ENCODE measurements around the gene MT3. TPM values are rescaled to one million over a fixed set of nuclear protein-coding genes. Genes with fewer than 3 reads are reported as not detected.
"Not testable (repeated sequence)": the region's sequence is repeated elsewhere in the genome, so short reads cannot be mapped to it uniquely, and the experiment has no call there.

MT3 gene
- total RNA-seq, 4 donors from 2014 or later: 4.2 TPM; not detected in 3

DNA sequence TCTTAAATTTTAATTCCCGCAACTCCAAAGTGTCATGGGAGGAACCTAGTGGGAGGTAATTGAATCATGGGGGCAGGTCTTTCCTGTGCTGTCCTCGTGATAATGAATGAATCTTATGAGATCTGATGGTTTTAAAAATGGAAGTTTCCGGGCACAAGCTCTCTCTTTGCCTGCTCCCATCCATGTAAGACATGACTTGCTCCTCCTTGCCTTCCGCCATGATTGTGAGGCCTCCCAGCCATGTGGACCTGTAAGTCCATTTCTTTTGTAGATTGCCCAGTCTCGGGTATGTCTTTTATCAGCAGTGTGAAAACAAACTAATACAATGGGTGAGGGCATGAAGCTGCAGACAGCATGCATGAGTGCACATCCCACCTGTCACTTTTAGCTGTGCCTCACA is 33.9 kb downstream of the MT3 start:
- in situ Hi-C loops (cut with MboI; ENCODE audit: low pct_ligation_motif_present in 1 of 4, low pct_unique_long_range_greater_than_20kb in 1 of 4, low sequenced_read_pairs in 3 of 4); H3K36me3 ChIP-seq; H3K4me3 ChIP-seq; H3K27ac ChIP-seq; DNase-seq; H3K9me3 ChIP-seq; intact Hi-C loops (cut with DNase I; ENCODE audit: low total_unique reads); H3K27me3 ChIP-seq: not testable (repeated sequence)
- peaks cover 0 to 22% (median 17%) of the 10 kb centered on the region in 4 donors for H3K4me1 ChIP-seq
- WGBS, 2 donors (ENCODE audit: low coverage in 1 of 2): 82% methylated on average over 5 of the region's 5 CpGs; no CpG with 5 or more reads in 1 of the 2 donors

DNA sequence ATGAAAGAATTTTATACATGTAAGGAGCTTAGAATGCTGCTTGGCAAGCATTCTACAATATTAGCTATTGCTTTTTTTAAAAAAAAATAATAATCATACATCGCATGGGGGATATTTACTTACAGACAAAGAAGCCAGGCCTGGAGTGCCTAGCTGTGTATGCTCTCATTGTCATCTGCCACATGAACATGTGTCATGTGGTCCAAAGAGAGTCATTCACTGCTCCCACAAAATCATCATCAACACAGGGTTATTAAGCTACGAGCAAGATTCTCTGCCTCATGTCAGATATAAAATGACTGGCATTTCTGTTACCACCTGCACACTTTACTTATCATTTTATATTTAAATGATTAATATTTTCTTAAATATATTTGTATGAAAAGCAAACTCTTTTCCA is 34.3 kb downstream of the MT3 start:
- no peak overlapping the region for H3K4me3 ChIP-seq
- peaks cover 4% of the 10 kb centered on the region for H3K27me3 ChIP-seq
- TF ChIP-seq EP300 (IDR thresholded peaks at IDR 0.05; ENCODE audit: low read depth): no peak
- TF ChIP-seq POLR2A (IDR thresholded peaks at IDR 0.05): no peak
- TF ChIP-seq POLR2AphosphoS5 (IDR thresholded peaks at IDR 0.05): no peak
- TF ChIP-seq, protein P1, sequence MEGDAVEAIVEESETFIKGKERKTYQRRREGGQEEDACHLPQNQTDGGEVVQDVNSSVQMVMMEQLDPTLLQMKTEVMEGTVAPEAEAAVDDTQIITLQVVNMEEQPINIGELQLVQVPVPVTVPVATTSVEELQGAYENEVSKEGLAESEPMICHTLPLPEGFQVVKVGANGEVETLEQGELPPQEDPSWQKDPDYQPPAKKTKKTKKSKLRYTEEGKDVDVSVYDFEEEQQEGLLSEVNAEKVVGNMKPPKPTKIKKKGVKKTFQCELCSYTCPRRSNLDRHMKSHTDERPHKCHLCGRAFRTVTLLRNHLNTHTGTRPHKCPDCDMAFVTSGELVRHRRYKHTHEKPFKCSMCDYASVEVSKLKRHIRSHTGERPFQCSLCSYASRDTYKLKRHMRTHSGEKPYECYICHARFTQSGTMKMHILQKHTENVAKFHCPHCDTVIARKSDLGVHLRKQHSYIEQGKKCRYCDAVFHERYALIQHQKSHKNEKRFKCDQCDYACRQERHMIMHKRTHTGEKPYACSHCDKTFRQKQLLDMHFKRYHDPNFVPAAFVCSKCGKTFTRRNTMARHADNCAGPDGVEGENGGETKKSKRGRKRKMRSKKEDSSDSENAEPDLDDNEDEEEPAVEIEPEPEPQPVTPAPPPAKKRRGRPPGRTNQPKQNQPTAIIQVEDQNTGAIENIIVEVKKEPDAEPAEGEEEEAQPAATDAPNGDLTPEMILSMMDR (IDR thresholded peaks at IDR 0.05): no peak
- WGBS, 2 donors (ENCODE audit: low coverage in 1 of 2): 97 to 100% methylated on average over 2 of the region's 2 CpGs
- DNase-seq: no peak
- no peak overlapping the region for H3K27ac ChIP-seq
- intact Hi-C loops (cut with DNase I; ENCODE audit: low total_unique reads): no loop called here
- in situ Hi-C loops (cut with MboI; ENCODE audit: low pct_ligation_motif_present in 1 of 4, low pct_unique_long_range_greater_than_20kb in 1 of 4, low sequenced_read_pairs in 3 of 4): no loop called here
- H3K9me3 ChIP-seq: no peaks in the 10 kb centered on the region
- H3K36me3 ChIP-seq: no peaks in the 10 kb centered on the region
- peaks cover 0 to 22% (median 17%) of the 10 kb centered on the region in 4 donors for H3K4me1 ChIP-seq

DNA sequence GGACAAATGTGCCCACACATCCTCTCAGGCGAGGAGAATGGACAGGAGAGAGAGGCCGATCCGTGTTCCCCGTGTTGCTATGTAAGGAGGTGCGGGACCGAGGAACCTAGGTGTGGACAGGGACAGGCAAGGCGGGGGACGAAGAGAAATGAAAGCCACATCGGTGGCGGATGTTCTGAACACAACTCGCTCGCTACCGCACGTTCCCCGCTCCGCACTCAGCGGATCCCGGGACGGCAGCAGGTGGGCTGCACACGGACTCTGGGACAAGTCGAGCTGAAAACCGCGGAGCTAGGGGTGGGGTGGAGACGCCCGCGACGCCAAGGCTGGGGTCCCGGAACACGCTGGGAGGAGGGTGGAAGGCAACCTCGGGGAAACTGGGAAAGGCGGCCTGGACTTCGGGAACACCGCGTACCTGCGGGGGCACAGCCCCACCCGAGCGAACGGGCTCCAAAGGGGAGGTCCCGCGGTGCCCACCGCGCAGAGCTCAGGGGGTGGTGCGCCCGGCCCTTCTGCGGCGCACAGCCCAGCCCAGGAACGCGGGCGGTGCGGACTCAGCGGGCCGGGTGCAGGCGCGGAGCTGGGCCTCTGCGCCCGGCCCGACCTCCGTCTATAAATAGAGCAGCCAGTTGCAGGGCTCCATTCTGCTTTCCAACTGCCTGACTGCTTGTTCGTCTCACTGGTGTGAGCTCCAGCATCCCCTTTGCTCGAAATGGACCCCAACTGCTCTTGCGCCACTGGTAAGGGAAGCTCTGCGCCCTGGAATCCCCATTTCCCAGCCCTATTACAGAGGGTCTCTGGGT is 36.0 kb downstream of the MT3 start, which contains the start of gene MT1E:
MT1E (plus strand) TSS at position 642 of the 803 bp plus-strand sequence; CDS start at position 713, 71 bp downstream.
- Histone ChIP-seq H3K9me3 (no peaks in the 10 kb centered on the region), H3K4me3 (peak within 1 kb of the TSS; percentile 38 to 61 (median 54)), H3K36me3 (no peaks in the 10 kb centered on the region), H3K4me1 (peaks cover 0 to 22% (median 17%) of the 10 kb centered on the region in 4 donors), H3K27ac (peak within 1 kb of the TSS; percentile 85 to 90 (median 90)), H3K27me3 (no peaks in the 10 kb centered on the region)
- peak; percentile 83 for DNase-seq
- in situ Hi-C loops (cut with MboI; ENCODE audit: low pct_ligation_motif_present in 1 of 4, low pct_unique_long_range_greater_than_20kb in 1 of 4, low sequenced_read_pairs in 3 of 4): no loop called here
- TF ChIP-seq, protein P1 (IDR thresholded peaks at IDR 0.05): no peak
- peak; percentile 91 for TF ChIP-seq EP300 (IDR thresholded peaks at IDR 0.05; ENCODE audit: low read depth)
- peak; percentile 97 for TF ChIP-seq POLR2A (IDR thresholded peaks at IDR 0.05)
- peak; percentile 84 to 99 (median 98) for TF ChIP-seq POLR2AphosphoS5 (IDR thresholded peaks at IDR 0.05)
- intact Hi-C loops (cut with DNase I; ENCODE audit: low total_unique reads): loop anchor here (5.0 kb wide), 1 partner anchor 57 kb away; the partner anchor contains the start of gene MT1X
- WGBS, 2 donors (ENCODE audit: low coverage in 1 of 2): 1 to 40% methylated on average over 1 to 43 of the region's 62 CpGs

DNA sequence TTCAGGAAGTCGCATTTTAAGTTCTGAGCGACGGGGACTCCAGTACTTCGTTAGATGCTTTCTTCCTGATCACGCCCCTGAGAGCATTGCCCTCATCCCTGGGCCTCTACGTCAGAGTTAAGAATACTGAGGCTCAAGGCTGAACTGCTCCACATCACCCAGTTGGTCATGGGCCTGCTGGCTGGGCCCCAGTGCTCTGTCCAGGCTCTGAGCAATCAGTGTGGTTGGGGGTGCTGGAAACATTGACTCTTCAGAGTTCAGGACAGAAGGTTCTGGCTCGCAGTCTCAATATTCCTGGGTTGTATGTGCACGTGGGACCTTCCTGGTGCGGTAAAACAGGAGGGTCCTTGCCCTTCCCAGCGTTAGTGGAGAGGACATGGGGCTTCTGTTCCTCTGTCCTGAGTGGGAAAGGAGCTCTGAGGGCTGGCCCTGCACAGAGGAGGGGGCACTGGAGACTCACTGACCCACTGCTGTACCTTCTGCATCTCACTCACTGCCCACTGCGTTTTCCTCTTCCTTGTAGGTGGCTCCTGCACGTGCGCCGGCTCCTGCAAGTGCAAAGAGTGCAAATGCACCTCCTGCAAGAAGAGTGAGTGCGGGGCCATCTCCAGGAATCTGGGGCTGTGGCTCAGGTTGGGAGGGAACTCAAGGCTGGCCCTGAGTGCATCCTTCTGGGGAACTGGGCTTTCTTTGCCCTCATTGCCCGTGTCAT is 36.8 kb downstream of the MT3 start:
- peak; percentile 56 for DNase-seq
- Histone ChIP-seq H3K9me3 (no peaks in the 10 kb centered on the region), H3K4me3 (peak overlapping the region; percentile 38 to 61 (median 54)), H3K27me3 (no peaks in the 10 kb centered on the region), H3K36me3 (no peaks in the 10 kb centered on the region), H3K4me1 (peaks cover 0 to 22% (median 17%) of the 10 kb centered on the region in 4 donors), H3K27ac (peak overlapping the region; percentile 85 to 90 (median 90))
- in situ Hi-C loops (cut with MboI; ENCODE audit: low pct_ligation_motif_present in 1 of 4, low pct_unique_long_range_greater_than_20kb in 1 of 4, low sequenced_read_pairs in 3 of 4): no loop called here
- intact Hi-C loops (cut with DNase I; ENCODE audit: low total_unique reads): loop anchor here (2.0 to 5.0 kb wide), 2 partner anchors 17 to 56 kb away; partner anchors contain the start of genes MT1X and MT2A
- 22% methylated on average over 16 of the region's 16 CpGs; no CpG with 5 or more reads in 1 of the 2 donors for WGBS, 2 donors (ENCODE audit: low coverage in 1 of 2)
- TF ChIP-seq EP300 (IDR thresholded peaks at IDR 0.05; ENCODE audit: low read depth): peak; percentile 62
- peak; percentile 4 for TF ChIP-seq POLR2A (IDR thresholded peaks at IDR 0.05)
- TF ChIP-seq, protein P1 (IDR thresholded peaks at IDR 0.05): no peak
